GM15510 (cell line): ENCODE results near the gene CDC42BPB.

Experiments used
- POLR2A ChIP-seq: IDR thresholded peaks from 3 replicates; pipeline ENCODE4 v1.6.1; 2011; ENCODE audit warnings: borderline replicate concordance; ENCODE audit not compliant: insufficient read length; ENCODE audit errors: extremely low read depth

The CDC42BPB gene

DNA sequence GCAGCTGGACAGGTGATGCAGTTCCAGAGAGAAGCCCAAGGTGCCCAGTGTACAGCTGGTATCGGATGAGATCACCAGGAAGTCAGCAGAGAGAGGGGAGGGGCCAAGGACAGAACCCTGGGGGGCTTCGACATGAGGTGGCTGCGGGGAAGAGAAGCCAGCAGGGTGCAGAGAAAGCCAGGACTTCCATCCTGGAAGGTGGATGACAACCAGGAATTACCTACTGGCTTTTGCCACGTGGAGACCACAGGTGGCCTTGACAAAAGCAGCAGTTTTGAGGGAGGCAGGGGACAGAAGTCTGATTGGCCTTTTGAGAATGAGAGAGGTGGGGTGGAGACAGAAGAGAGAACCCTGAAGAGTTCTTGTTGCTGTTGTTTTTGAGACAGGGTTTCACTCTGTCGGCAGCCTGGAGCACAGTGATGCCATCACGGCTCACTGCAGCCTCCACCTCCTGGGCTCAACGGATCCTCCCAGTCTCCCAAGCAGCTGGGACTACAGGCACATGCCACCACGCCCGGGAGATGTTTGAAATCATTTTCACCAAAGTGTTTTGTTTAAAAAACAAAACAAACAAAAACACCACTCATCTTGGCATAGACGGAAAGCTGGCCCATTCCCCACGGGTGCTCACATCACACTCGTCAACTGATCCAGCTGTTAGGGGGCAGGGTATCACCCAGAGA, 35.2 kb downstream of the CDC42BPB start:
- TF ChIP-seq POLR2A, result no peak

GRCh38 chr14:103021684-103022001, 35.7 kb downstream of the CDC42BPB start:
- no peak for TF ChIP-seq POLR2A

- TF ChIP-seq POLR2A, result no peak
Observed at GRCh38 chr14:103020271-103021170, 36.8 kb downstream of the CDC42BPB start.

GRCh38 chr14:103019826-103020225, 37.5 kb downstream of the CDC42BPB start:
- no peak for TF ChIP-seq POLR2A

DNA sequence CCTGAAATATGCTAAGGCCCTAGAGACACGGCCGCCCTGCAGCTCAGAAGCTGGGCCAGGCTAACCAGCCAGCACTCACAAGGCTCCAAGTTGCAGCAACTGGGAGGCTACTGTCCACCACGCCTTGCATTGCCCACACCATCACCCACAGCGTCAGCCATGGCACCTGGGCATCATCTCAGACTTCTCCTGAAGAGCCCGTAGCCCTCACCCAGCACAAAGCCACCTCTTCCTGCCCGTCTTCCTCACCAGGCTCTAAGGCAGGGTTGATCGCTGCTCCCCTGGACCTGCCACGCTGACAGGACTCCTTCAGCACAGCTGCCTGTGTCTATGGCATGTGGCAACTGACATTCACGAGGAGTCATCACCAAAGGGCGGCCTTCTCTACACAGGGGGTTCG, 38.1 kb downstream of the CDC42BPB start:
- TF ChIP-seq POLR2A, result no peak

- no peak for TF ChIP-seq POLR2A
Observed at GRCh38 chr14:103016594-103016993, 40.8 kb downstream of the CDC42BPB start.

DNA sequence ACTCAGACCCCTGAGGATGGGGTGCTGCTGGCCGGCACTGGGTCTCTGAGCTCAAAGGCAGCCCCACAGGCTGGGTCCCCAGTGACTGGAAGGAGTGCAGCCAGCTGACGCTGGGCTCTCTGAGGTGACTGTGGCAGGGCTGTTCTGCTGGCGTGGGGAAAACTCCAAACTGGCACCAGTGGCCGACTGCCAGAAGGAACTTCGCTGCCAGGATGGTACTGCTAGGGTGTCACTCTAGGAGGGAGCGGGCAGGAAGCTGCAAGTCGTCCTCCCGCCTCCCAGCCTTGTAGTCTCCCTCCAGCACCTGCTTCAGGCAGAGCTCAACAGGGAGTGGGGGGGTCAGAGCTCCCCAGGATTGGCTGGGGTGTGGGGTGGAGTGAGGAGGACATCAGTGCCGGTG, 41.3 kb downstream of the CDC42BPB start:
- no peak for TF ChIP-seq POLR2A

DNA sequence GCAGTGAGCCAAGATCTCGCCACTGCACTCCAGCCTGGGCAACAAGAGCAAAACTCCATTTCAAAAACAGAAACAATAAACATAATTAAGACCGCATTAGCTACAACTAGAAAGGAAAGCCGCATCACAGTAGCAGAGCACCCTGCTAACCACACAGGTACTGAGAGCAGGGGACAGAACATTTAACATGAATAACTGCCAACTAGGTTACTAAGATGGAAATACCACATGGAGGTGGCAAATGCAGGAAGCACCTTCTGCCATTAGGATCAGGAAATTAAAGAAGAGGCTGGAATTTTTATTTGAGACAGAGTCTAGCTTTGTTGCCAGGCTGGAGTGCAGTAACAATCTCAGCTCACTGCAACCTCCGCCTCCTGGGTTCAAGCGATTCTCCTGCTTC, 41.9 kb downstream of the CDC42BPB start:
- TF ChIP-seq POLR2A, result no peak

GRCh38 chr14:103014466-103015228, 42.7 kb downstream of the CDC42BPB start:
- no peak for TF ChIP-seq POLR2A

GRCh38 chr14:103013028-103013427, 44.3 kb downstream of the CDC42BPB start:
- no peak for TF ChIP-seq POLR2A

DNA sequence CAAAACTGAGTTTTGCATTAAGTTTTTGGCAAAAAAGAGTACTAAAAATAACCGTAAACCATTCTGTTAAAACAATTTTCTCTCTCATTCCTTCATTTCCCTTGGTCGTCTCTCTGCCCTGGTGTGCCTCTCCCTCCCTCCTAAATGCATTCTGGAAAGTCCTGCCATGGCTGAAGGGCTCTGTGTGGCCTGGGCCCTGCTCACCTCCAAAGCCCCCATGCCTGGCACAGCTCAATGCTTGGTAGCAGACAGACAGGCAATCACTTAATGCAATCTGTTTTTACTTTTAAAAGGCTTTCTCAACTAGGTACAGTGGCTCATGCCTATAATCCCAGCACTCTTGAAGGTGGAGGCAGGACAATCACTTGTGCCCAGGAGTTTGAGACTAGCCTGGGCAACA, 47.8 kb downstream of the CDC42BPB start:
- no peak for TF ChIP-seq POLR2A

DNA sequence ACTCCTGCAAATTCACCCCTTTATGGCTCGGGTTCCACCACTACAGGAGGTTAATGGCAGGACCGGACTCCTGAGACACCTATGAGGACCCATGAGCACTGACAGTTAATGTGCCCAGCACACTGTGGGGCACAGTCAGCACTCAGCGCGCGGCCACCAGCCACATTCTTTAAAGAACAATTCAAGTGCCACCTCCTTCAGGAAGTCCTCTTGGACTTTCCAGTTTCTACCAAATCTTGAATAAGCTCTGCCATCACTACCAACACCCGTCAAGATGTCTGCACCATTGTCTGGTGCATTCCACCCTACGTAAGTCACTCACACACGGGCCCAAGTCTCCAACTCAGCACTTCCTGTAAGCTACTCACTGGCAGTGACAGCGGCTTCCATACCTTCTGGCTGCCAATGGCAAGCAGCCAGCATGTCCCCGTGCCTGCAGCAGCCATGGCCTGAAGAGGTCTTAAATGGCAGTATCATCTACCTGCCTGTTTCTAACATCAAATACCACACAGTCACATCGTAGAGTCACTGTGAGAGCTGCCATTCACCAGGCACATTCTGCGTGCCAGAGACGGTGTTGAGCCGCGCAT, 48.5 kb downstream of the CDC42BPB start:
- no peak for TF ChIP-seq POLR2A

GRCh38 chr14:103008126-103008525, 49.2 kb downstream of the CDC42BPB start:
- TF ChIP-seq POLR2A, result no peak

- TF ChIP-seq POLR2A, result no peak
Observed at GRCh38 chr14:103007555-103007954, 49.8 kb downstream of the CDC42BPB start.

GRCh38 chr14:103006991-103007520, 50.3 kb downstream of the CDC42BPB start:
- no peak for TF ChIP-seq POLR2A
